Glutamatergic neuron (in vitro differentiated cells): ENCODE data around the gene DMKN. TPM values are rescaled to one million over a fixed set of nuclear protein-coding genes. Genes with fewer than 3 reads are reported as not detected.
A peak's percentile ranks its signal among the peaks of the same experiment; 100 is the strongest.

Experiments used
- DNase-seq: peaks from one replicate; pipeline ENCODE4 v3.0.0; 2022
- H3K27ac Mint-ChIP-seq: one replicate; pipeline ENCODE4 v1.8.0; 2020; ENCODE audit warnings: mild to moderate bottlenecking, mixed read lengths, inconsistent platforms; ENCODE audit not compliant: unreplicated experiment
- H3K27me3 Mint-ChIP-seq: one replicate; pipeline ENCODE4 v1.8.0; 2020; ENCODE audit warnings: mild to moderate bottlenecking, moderate library complexity, mixed read lengths, inconsistent platforms; ENCODE audit not compliant: unreplicated experiment
- H3K36me3 Mint-ChIP-seq: one replicate; pipeline ENCODE4 v1.8.0; 2020; ENCODE audit warnings: mild to moderate bottlenecking, mixed read lengths, inconsistent platforms; ENCODE audit not compliant: unreplicated experiment
- H3K4me1 Mint-ChIP-seq: one replicate; pipeline ENCODE4 v1.8.0; 2020; ENCODE audit warnings: mild to moderate bottlenecking, low read depth, mixed read lengths, inconsistent platforms; ENCODE audit not compliant: unreplicated experiment
- H3K4me3 Mint-ChIP-seq: one replicate; pipeline ENCODE4 v1.8.0; 2020; ENCODE audit warnings: mild to moderate bottlenecking, mixed read lengths, inconsistent platforms; ENCODE audit not compliant: unreplicated experiment
- H3K9me3 Mint-ChIP-seq: one replicate; pipeline ENCODE4 v1.8.0; 2020; ENCODE audit warnings: mild to moderate bottlenecking, moderate library complexity, mixed read lengths, inconsistent platforms; ENCODE audit not compliant: unreplicated experiment
- total RNA-seq: library from RNA; stranded (reverse); fragmentation: NEBNext Ultra II Directional; extraction: Animal tissue kit (Norgen Biotek cat#: 25700); gene quantifications from one replicate; pipeline ENCODE4 v1.2.1, GENCODE V29; 2021; ENCODE audit not compliant: unreplicated experiment
- TF ChIP-seq, protein P1 (sequence below): fragments of 200-600 bp; sonication (generic); IDR thresholded peaks from one replicate; pipeline ENCODE4 v1.5.0; 2021; ENCODE audit not compliant: partially characterized antibody, unreplicated experiment

Gene DMKN
- total RNA-seq, 1 donor from 2014 or later: 0.88 TPM

DNA sequence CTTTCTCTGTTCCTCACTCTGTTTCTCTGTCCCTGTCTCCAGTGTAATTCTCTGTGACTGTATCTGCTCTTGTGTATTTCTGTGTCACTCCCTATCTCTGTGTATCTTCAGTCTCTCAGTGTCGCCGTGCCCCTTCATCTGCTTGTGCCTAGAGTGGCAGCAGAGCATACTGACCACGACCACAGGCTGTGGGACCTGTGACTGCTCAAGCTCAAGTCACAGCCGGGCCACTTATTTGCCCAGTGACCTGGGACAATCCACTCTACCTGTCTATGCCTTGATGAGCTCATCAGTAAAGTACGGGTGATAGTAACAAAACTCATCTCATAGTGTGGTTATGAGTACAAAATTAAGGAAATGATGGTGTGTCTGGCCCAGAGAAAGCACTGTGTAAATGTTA, 40.6 kb upstream of the DMKN start:
- peaks cover 4% of the 10 kb centered on the region for H3K9me3 Mint-ChIP-seq
- H3K4me3 Mint-ChIP-seq: no peak overlapping the region
- peaks cover 17% of the 10 kb centered on the region for H3K27me3 Mint-ChIP-seq
- TF ChIP-seq, protein P1, sequence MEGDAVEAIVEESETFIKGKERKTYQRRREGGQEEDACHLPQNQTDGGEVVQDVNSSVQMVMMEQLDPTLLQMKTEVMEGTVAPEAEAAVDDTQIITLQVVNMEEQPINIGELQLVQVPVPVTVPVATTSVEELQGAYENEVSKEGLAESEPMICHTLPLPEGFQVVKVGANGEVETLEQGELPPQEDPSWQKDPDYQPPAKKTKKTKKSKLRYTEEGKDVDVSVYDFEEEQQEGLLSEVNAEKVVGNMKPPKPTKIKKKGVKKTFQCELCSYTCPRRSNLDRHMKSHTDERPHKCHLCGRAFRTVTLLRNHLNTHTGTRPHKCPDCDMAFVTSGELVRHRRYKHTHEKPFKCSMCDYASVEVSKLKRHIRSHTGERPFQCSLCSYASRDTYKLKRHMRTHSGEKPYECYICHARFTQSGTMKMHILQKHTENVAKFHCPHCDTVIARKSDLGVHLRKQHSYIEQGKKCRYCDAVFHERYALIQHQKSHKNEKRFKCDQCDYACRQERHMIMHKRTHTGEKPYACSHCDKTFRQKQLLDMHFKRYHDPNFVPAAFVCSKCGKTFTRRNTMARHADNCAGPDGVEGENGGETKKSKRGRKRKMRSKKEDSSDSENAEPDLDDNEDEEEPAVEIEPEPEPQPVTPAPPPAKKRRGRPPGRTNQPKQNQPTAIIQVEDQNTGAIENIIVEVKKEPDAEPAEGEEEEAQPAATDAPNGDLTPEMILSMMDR: no peak
- no peaks in the 10 kb centered on the region for H3K36me3 Mint-ChIP-seq
- no peak for DNase-seq
- no peak overlapping the region for H3K27ac Mint-ChIP-seq
- no peaks in the 10 kb centered on the region for H3K4me1 Mint-ChIP-seq

DNA sequence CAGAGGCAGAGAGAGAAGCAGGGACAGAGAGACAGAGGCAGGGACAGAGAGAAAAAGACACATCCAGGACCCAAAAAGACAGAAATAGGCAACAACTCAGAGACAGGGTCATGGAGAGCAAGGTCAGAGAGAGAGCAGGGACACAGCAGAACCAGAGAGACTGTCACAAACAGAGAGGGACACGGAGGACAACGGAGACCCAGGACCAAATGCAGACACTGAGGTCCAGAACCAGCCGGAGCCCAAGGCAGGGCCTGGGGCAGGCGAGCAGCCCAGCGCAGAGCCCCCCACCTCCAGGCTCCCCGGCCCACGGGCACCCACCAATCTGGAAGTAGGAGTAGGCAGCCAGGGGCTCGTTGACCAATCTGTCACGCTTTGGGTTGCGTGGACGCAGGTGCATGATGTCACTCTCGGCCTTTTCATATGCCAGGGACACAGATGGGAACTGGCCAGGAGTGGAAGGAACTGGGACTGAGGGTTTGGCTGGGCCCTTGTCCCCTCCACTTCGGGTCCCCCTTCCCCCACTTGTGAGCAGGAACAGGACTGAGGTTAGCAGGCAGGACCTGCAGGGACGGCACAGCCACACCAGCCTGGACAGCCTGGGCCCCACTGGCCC, 40.0 kb upstream of the DMKN start:
- no peak overlapping the region for H3K27ac Mint-ChIP-seq
- TF ChIP-seq, protein P1: no peak
- peak overlapping the region; percentile 50 for H3K4me3 Mint-ChIP-seq
- H3K27me3 Mint-ChIP-seq: peaks cover 18% of the 10 kb centered on the region
- H3K36me3 Mint-ChIP-seq: no peaks in the 10 kb centered on the region
- H3K4me1 Mint-ChIP-seq: no peaks in the 10 kb centered on the region
- peaks cover 8% of the 10 kb centered on the region for H3K9me3 Mint-ChIP-seq
- DNase-seq: no peak

DNA sequence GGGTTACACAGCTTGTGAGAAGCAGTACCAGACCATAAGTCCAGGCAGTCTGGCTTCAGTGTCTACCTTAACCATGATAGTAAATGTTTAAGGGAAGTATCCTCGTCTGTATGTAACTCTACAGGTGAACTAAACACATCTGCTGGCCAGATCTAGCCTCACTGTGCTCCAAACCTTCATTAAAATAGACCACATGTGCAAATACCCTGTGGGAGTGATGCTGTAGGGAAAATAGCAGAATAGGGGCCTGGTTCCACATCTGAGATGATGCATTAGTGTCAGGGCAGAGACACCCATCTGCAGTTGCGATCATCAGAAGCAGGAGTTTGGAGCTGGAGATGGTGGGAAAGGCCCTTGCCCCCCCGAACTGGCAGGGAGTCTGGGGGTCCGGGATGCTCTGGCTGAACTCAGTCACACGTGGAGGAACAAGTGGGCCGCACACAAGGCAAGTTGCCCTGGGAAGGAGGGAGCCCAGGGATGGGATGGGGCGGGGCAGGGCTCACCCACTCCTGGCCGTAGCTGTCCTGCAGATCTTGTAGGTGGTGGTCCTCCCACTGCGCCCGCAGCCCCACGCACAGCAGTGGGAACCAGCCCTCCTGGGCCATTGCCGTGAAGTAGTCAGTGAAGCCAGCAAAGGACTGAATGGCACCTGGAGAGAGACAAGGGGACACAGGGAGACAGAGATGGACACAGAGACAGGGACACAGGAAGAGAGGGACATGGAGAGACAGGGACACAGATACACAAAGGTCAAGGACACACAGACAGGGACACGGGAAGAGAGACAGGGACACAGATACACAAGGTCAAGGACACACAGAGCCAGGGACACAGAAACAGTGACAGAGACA, 39.3 kb upstream of the DMKN start:
- H3K27me3 Mint-ChIP-seq: peaks cover 16% of the 10 kb centered on the region
- H3K4me1 Mint-ChIP-seq: no peaks in the 10 kb centered on the region
- no peaks in the 10 kb centered on the region for H3K36me3 Mint-ChIP-seq
- H3K27ac Mint-ChIP-seq: no peak overlapping the region
- TF ChIP-seq, protein P1: no peak
- peak overlapping the region; percentile 50 for H3K4me3 Mint-ChIP-seq
- H3K9me3 Mint-ChIP-seq: peaks cover 10% of the 10 kb centered on the region
- no peak for DNase-seq

DNA sequence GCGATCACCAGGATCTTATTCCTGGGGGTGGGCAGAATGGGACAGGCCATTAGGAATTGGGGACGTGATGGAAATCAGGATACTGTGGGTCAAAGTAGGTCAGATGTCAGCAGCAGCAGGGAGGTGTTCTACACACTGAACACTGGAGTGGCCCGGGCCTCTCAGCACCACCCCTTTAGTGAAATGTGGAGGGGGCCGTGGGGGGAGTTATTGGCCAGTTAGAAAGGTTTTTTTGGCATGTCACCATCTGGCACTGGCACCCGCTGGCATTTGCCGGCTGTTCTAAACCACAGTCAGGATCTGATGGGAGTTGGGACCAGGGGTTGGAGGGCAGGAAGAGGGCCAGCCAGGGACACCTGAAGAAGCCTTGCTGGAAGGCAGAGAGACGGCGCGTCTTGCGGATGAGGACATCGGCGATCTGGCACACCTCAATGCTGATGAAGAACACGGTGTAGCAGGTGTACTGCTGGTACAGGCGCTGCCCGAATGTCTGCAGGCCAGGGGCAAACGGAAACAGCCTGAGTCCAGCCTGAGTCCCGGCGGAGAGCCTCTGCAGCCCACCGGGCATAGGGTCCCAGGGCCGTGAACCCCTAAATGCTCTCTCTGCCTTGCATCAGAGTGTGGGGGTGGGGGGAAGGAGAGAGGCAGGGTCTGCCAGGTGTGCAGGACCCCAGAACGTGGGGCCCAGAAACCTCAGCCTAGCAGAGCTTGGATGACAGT, 37.8 kb upstream of the DMKN start:
- H3K9me3 Mint-ChIP-seq: peaks cover 8% of the 10 kb centered on the region
- H3K27ac Mint-ChIP-seq: no peak overlapping the region
- H3K4me3 Mint-ChIP-seq: no peak overlapping the region
- H3K36me3 Mint-ChIP-seq: no peaks in the 10 kb centered on the region
- peaks cover 2% of the 10 kb centered on the region for H3K4me1 Mint-ChIP-seq
- TF ChIP-seq, protein P1: no peak
- H3K27me3 Mint-ChIP-seq: peaks cover 16% of the 10 kb centered on the region
- DNase-seq: no peak
